ENCODE measurements around the gene TPM4. TPM values are rescaled to one million over a fixed set of nuclear protein-coding genes. Genes with fewer than 3 reads are reported as not detected.
A peak's percentile ranks its signal among the peaks of the same experiment; 100 is the strongest.

The TPM4 gene
- total RNA-seq, 2 experiments from 2014 or later, result 362 to 416 TPM

DNA sequence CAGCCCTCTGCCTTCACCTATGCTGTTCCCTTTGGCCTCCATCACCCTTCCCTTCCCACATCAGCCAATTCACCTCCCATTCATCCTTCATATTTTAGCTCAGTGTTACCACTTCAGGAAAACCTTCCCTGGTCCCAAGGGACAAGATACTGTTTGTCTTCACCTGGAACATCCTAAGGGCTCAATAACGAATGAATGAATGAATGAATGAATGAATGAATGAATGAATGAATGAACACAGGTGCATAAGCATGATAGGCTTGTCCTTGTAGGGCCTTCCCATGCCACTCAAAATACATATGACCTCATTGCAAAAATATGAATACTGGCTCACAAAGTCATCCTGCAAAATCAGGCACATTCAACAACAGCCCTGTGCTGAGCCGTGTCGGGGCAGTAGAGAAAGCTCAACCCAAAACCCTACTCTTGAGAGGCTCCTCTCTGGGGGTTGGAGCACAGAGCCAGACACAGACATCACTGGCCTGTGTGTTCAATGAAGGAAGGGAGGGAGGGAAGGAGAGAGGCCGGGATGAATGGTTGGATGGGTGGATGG is 33.7 kb upstream of the TPM4 start:
- intact Hi-C loops (cut with DNase I, micrococcal nuclease), result loop anchor here in 1 of 2 experiments (5.0 kb wide), 1 partner anchor 120 kb away; no protein-coding TSS in a partner anchor
- peaks cover 2% of the 10 kb centered on the region for H3K27me3 Mint-ChIP-seq
- no peak overlapping the region for H3K4me3 Mint-ChIP-seq
- ChIA-PET POLR2A (interaction anchor here (0.7 kb wide), 1 partner anchor 14 kb away, joined by 3 read pairs; no protein-coding TSS in a partner anchor), CTCF (interaction anchor here (0.5 to 4.0 kb wide), 18 partner anchors 8 to 173 kb away, joined by 3 to 53 read pairs (median 7); partner anchors contain the start of gene FAM32A)
- no peak for DNase-seq
- ATAC-seq, result no peak
- H3K27ac Mint-ChIP-seq, result no peak overlapping the region
- no peaks in the 10 kb centered on the region for H3K9me3 Mint-ChIP-seq (ENCODE audit: low read depth)
- H3K36me3 Mint-ChIP-seq (ENCODE audit: low read depth), result no peaks in the 10 kb centered on the region
- H3K4me1 Mint-ChIP-seq, result peaks cover 4% of the 10 kb centered on the region

DNA sequence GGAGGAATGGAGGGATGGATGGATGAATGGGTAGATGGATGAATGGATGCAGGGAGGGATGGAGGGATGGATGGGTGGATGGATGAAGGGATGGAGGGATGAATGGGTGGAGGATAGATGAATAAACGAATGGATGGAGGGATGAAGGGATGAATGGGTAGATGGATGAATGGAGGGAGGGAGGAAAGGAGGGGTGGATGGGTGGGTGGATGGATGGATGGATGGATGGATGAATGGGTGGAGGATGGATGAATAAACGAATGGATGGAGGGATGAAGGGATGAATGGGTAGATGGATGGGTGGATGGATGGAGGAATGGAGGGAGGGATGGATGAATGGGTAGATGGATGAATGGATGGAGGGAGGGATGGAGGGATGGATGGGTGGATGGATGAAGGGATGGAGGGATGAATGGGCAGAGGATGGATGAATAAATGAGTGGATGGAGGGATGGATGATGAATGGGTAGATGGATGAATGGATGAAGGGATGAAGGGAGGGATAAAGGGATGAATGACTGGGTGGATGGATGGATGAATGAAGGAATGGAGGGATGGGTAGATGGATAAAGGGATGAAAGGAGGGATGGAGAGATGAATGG is 33.0 kb upstream of the TPM4 start:
- ChIA-PET POLR2A (no interaction called here), CTCF (interaction anchor here (1.0 to 4.0 kb wide), 2 partner anchors 142 to 178 kb away, joined by 4 to 53 read pairs; partner anchors contain the start of gene FAM32A)
- ATAC-seq, result no peak

DNA sequence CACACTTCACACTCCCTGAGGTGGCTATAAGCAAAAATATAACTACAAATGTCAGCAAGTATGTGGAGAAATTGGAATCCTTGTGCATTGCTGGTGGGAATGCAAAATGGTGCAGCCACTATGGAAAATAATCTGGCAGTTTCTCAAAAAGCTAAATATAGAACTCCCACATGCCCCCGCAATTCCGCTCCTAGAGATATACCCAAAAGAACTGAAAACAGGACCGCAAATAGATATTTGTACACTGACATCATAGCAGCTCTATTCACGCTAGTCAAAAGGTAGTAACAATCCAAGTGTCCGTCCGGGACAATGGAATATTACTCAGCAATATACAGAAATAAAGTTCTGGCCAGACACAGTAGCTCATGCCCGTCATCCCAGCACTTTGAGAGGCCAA is 31.5 kb upstream of the TPM4 start:
- ChIA-PET CTCF (interaction anchor here (0.5 to 0.6 kb wide), 2 partner anchors 21 to 66 kb away, joined by 3 read pairs; no protein-coding TSS in a partner anchor), POLR2A (no interaction called here)
- DNase-seq (no peak), ATAC-seq (no peak)
- H3K27ac Mint-ChIP-seq, result no peak overlapping the region
- H3K9me3 Mint-ChIP-seq (ENCODE audit: low read depth), result no peaks in the 10 kb centered on the region
- intact Hi-C loops (cut with DNase I, micrococcal nuclease), result loop anchor here in 1 of 2 experiments (5.0 kb wide), 1 partner anchor 118 kb away; no protein-coding TSS in a partner anchor
- H3K36me3 Mint-ChIP-seq (ENCODE audit: low read depth), result no peaks in the 10 kb centered on the region
- peaks cover 2% of the 10 kb centered on the region for H3K27me3 Mint-ChIP-seq
- peaks cover 4% of the 10 kb centered on the region for H3K4me1 Mint-ChIP-seq
- H3K4me3 Mint-ChIP-seq, result no peak overlapping the region

More for the DNA sequence above, 33.0 kb upstream of the TPM4 start:
- no peak for DNase-seq
- Mint-ChIP-seq H3K4me3 (no peak overlapping the region), H3K27ac (no peak overlapping the region), H3K9me3 (ENCODE audit: low read depth) (no peaks in the 10 kb centered on the region), H3K36me3 (ENCODE audit: low read depth) (no peaks in the 10 kb centered on the region), H3K27me3 (peaks cover 2% of the 10 kb centered on the region), H3K4me1 (peaks cover 4% of the 10 kb centered on the region)
- intact Hi-C loops (cut with DNase I, micrococcal nuclease), result loop anchor here in 1 of 2 experiments (5.0 kb wide), 1 partner anchor 119 kb away; no protein-coding TSS in a partner anchor

DNA sequence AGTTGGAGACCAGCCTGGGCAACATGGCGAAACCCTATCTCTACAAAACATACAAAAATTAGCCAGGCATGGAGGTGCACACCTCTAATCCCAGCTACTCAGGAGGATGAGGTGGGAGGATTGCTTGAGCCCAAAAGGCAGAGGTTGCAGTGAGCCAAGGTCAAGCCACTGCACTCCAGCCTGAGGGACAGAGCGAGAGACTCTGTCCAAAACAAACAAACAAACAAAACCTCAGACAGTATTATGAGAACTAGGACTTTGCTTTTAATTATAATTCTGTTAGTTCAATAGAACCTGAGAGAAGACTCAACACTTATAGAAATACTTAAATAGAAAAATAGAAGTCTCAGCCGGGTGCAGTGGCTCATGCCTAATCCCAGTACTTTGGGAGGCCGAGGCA is 31.1 kb upstream of the TPM4 start:
- intact Hi-C loops (cut with DNase I, micrococcal nuclease), result no loop called here
- Mint-ChIP-seq H3K4me3 (no peak overlapping the region), H3K27ac (no peak overlapping the region), H3K4me1 (peaks cover 4% of the 10 kb centered on the region), H3K27me3 (peaks cover 2% of the 10 kb centered on the region), H3K9me3 (ENCODE audit: low read depth) (no peaks in the 10 kb centered on the region), H3K36me3 (ENCODE audit: low read depth) (no peaks in the 10 kb centered on the region)
- POLR2A ChIA-PET, result no interaction called here
- CTCF ChIA-PET, result no interaction called here
- ATAC-seq, result no peak
- no peak for DNase-seq

DNA sequence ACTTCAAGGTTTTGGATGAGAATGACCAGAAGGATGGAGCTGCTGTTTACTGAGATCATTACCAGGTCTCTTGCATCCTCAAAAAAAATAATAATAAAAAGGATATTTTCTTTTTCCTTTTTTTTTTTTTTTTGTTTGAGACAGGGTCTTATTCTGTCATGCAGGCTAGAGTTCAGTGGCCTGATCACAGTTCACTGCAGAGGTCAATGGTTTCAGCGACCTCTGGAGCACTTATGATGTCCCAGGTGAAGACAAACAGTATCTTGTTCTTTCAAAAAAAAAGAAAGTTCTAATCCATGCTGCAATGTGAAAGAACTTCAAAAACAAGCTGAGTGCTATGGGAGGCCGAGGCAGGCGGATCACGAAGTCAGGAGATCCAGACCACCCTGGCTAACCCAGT is 30.4 kb upstream of the TPM4 start:
- peaks cover 4% of the 10 kb centered on the region for H3K4me1 Mint-ChIP-seq
- intact Hi-C loops (cut with DNase I, micrococcal nuclease), result no loop called here
- peaks cover 2% of the 10 kb centered on the region for H3K27me3 Mint-ChIP-seq
- DNase-seq (no peak), ATAC-seq (no peak)
- ChIA-PET POLR2A (no interaction called here), CTCF (interaction anchor here (2.3 kb wide), 1 partner anchor 14 kb away, joined by 7 read pairs; no protein-coding TSS in a partner anchor)
- no peak overlapping the region for H3K27ac Mint-ChIP-seq
- H3K9me3 Mint-ChIP-seq (ENCODE audit: low read depth), result no peaks in the 10 kb centered on the region
- H3K36me3 Mint-ChIP-seq (ENCODE audit: low read depth), result no peaks in the 10 kb centered on the region
- H3K4me3 Mint-ChIP-seq, result no peak overlapping the region

DNA sequence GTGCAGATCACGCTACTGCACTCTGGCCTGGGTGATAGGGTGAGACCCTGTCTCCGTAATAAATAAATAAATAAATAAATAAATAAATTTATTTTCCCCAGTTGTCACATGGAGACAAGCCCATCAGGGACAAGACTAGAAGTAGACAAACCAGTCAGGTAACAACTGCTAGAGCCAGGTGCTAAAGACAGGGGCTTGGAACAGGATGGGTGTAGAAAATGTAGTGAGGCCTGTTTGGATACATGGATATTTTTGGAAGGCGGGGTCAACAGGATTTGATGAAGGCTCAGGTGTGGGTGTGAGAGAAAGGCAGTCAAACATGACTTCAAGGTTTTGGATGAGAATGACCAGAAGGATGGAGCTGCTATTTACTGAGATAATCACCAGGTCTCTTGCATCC is 27.7 kb upstream of the TPM4 start:
- no peak overlapping the region for H3K27ac Mint-ChIP-seq
- H3K4me1 Mint-ChIP-seq, result peaks cover 6% of the 10 kb centered on the region
- no peaks in the 10 kb centered on the region for H3K27me3 Mint-ChIP-seq
- ATAC-seq, result no peak
- CTCF ChIA-PET, result interaction anchor here (0.6 to 1.2 kb wide), 3 partner anchors 15 to 421 kb away, joined by 3 to 4 read pairs (median 4); partner anchors contain the start of gene FAM32A
- H3K4me3 Mint-ChIP-seq, result no peak overlapping the region
- intact Hi-C loops (cut with DNase I, micrococcal nuclease), result no loop called here
- H3K9me3 Mint-ChIP-seq (ENCODE audit: low read depth), result no peaks in the 10 kb centered on the region
- POLR2A ChIA-PET, result no interaction called here
- DNase-seq, result no peak
- H3K36me3 Mint-ChIP-seq (ENCODE audit: low read depth), result no peaks in the 10 kb centered on the region

DNA sequence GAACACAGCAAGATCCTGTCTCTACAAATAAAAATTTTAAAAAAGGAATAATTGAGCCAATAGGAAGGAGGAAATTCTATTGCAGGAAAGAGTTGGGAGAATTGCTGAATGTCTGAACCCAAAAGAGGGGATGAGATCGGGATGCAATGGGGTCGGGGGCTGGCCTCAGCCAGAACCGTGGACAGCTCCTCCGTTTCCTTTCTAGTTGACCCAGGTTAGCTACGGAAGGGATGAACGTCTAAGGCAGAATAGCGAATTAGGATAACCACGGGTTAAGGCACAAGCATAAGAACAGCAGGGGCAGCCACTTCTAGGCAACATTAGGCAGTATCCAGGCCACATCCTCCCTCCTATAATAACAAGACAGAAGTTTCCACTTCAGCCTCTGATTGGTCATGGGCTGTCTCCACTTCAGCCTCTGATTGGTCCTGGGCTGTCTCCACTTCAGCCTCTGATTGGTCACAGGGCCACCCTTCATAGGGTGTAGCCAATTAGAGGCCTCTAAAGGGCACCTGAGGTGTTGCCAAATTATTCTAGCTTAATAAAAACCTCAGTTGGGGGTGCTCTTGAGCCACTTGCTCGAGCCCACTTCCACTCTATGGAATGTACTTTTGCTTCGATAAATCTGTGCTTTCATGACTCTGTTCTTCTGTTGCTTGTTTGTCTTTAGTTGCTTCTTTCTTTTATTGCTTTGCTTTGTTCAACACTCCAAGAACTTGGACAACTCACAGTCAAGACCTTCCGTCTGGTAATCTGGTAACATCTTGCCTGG is 24.9 kb upstream of the TPM4 start:
- DNase-seq, result peak; percentile 68
- CTCF ChIA-PET, result interaction anchor here (0.5 to 2.5 kb wide), 5 partner anchors 10 to 421 kb away, joined by 3 to 15 read pairs (median 4); no protein-coding TSS in a partner anchor
- peaks cover 6% of the 10 kb centered on the region for H3K4me1 Mint-ChIP-seq
- H3K27ac Mint-ChIP-seq, result peak overlapping the region; percentile 25
- ATAC-seq, result peak; percentile 100
- H3K4me3 Mint-ChIP-seq, result no peak overlapping the region
- peaks cover 3% of the 10 kb centered on the region for H3K9me3 Mint-ChIP-seq (ENCODE audit: low read depth)
- intact Hi-C loops (cut with DNase I, micrococcal nuclease), result no loop called here
- POLR2A ChIA-PET, result interaction anchor here (0.6 kb wide), 1 partner anchor 558 kb away, joined by 3 read pairs; no protein-coding TSS in a partner anchor
- no peaks in the 10 kb centered on the region for H3K27me3 Mint-ChIP-seq
- H3K36me3 Mint-ChIP-seq (ENCODE audit: low read depth), result no peaks in the 10 kb centered on the region

DNA sequence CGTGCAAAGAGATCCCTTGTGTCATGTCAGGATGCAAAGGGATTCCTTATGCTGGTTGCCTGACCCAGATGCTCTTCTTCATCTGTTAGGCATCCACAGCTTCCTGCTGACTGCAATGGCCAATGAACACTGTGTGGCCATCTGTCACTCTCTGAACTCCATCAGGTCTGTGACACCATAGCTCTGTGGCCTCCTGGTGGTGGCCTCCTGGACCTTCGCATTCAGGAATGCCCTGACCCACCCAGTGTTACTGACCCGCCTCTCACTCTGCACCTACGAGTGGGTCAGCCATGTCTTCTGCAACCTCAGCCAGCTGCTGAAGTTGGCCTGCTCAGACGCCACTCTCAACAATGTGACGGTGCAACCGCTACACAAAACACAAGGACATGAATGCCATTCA is 23.9 kb upstream of the TPM4 start:
- Mint-ChIP-seq H3K9me3 (ENCODE audit: low read depth) (peaks cover 3% of the 10 kb centered on the region), H3K36me3 (ENCODE audit: low read depth) (no peaks in the 10 kb centered on the region), H3K27ac (no peak overlapping the region), H3K4me3 (no peak overlapping the region), H3K4me1 (peaks cover 6% of the 10 kb centered on the region), H3K27me3 (no peaks in the 10 kb centered on the region)
- POLR2A ChIA-PET, result no interaction called here
- ATAC-seq (no peak), DNase-seq (no peak)
- intact Hi-C loops (cut with DNase I, micrococcal nuclease), result no loop called here
- CTCF ChIA-PET, result interaction anchor here (0.7 to 2.5 kb wide), 2 partner anchors 10 to 44 kb away, joined by 3 to 15 read pairs; no protein-coding TSS in a partner anchor

DNA sequence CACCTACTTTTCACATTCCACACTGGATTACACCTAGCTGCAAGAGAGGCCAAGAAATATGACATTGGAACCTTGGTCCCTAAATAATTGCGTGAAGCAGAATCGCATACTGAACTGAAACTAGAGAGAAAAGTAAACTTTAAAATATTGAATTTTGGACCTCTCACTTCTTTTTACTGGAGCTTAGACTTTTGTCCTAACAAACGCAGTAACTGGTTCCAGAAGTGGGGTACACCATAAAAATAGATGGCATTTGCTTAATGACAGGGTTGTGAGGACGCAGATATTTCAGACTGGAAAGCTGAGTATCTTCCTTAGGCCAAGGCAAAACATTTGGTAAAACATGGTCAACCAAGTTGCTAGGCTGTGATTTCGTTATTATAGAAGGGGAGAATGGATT is 19.2 kb upstream of the TPM4 start:
- no peaks in the 10 kb centered on the region for H3K27me3 Mint-ChIP-seq
- no peak overlapping the region for H3K27ac Mint-ChIP-seq
- ChIA-PET POLR2A (no interaction called here), CTCF (interaction anchor here (0.6 to 2.6 kb wide), 5 partner anchors 9 to 298 kb away, joined by 3 to 13 read pairs (median 3); no protein-coding TSS in a partner anchor)
- H3K4me3 Mint-ChIP-seq, result no peak overlapping the region
- peaks cover 4% of the 10 kb centered on the region for H3K4me1 Mint-ChIP-seq
- no peak for ATAC-seq
- no peak for DNase-seq
- no peaks in the 10 kb centered on the region for H3K36me3 Mint-ChIP-seq (ENCODE audit: low read depth)
- intact Hi-C loops (cut with DNase I, micrococcal nuclease), result no loop called here
- H3K9me3 Mint-ChIP-seq (ENCODE audit: low read depth), result peaks cover 3% of the 10 kb centered on the region

DNA sequence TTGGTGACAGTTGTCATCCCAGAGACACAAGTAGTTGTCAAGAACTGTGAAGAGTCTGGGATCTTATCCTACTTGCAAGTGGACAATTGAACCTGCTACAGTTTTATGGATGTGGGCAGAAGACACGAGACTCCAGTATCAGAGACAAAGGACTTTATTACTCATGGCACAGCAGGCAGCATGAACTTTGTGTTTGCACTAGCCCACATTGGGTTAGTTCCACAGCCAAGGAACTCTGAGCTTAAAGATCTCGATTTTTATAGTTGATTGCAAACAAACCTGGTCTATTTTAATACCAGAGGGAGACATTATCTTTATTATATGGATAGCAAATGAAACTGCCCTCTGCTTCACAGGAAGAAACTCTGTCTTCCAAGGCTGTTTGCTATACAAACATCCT is 16.0 kb upstream of the TPM4 start:
- ChIA-PET CTCF (interaction anchor here (0.6 to 2.6 kb wide), 8 partner anchors 11 to 821 kb away, joined by 3 to 7 read pairs (median 4); no protein-coding TSS in a partner anchor), POLR2A (no interaction called here)
- DNase-seq (no peak), ATAC-seq (no peak)
- intact Hi-C loops (cut with DNase I, micrococcal nuclease), result no loop called here
- peaks cover 18% of the 10 kb centered on the region for H3K4me1 Mint-ChIP-seq
- no peak overlapping the region for H3K27ac Mint-ChIP-seq
- no peak overlapping the region for H3K4me3 Mint-ChIP-seq
- H3K9me3 Mint-ChIP-seq (ENCODE audit: low read depth), result peaks cover 3% of the 10 kb centered on the region
- no peaks in the 10 kb centered on the region for H3K27me3 Mint-ChIP-seq
- no peaks in the 10 kb centered on the region for H3K36me3 Mint-ChIP-seq (ENCODE audit: low read depth)

DNA sequence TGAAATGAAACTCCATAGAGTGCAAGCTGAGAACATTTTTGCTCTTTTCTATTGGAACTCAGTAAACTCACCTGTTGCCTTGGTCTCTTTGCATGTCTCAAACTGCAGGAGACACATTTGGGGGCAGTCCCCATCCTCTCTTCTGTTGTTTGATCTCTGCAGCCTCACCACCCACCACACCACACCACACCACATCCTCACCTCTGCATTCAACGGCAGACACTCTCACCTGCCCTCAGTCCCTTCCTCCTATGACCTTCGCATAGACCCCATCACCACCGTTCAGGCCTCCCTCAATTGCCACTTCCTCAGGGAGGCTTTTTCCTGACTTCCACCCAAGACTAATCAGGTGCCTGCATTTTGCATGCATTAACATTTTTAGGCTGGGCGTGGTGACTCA is 14.4 kb upstream of the TPM4 start:
- no peaks in the 10 kb centered on the region for H3K9me3 Mint-ChIP-seq (ENCODE audit: low read depth)
- H3K27ac Mint-ChIP-seq, result no peak overlapping the region
- H3K36me3 Mint-ChIP-seq (ENCODE audit: low read depth), result no peaks in the 10 kb centered on the region
- no peaks in the 10 kb centered on the region for H3K27me3 Mint-ChIP-seq
- peaks cover 24% of the 10 kb centered on the region for H3K4me1 Mint-ChIP-seq
- DNase-seq (peak; percentile 54), ATAC-seq (peak; percentile 60)
- no peak overlapping the region for H3K4me3 Mint-ChIP-seq
- intact Hi-C loops (cut with DNase I, micrococcal nuclease), result loop anchor here in 1 of 2 experiments (2.0 kb wide), 1 partner anchor 17 kb away; no protein-coding TSS in a partner anchor
- CTCF ChIA-PET, result interaction anchor here (0.6 to 3.4 kb wide), 9 partner anchors 11 to 195 kb away, joined by 4 to 23 read pairs (median 13); partner anchors contain the start of gene TPM4
- POLR2A ChIA-PET, result no interaction called here
